OCI-LY3 (cell line): ENCODE data around the gene HCFC1.
A peak's percentile ranks its signal among the peaks of the same experiment; 100 is the strongest.

Source experiments
- H2AFZ ChIP-seq: fragments of 200-600, 300-600 bp; shearing (Covaris generic); 2 replicates; pipeline ENCODE4 v1.6.0; 2014; ENCODE audit warnings: antibody characterized with exemption, low read depth, low read length
- H3K27ac ChIP-seq: fragments of 200-600, 300-600 bp; sonication (generic); 2 replicates; pipeline ENCODE4 v1.5.1; 2014; ENCODE audit warnings: mild to moderate bottlenecking, low read length, moderate library complexity, mixed read lengths
- H3K27me3 ChIP-seq: fragments of 200-600, 300-600 bp; sonication (generic); 2 replicates; pipeline ENCODE4 v1.6.1; 2014; ENCODE audit warnings: low read depth, low read length, mixed read lengths
- H3K36me3 ChIP-seq: fragments of 200-600, 300-600 bp; sonication (generic); replicated peaks from 2 replicates; pipeline ENCODE3; 2014; ENCODE audit warnings: low read depth, low read length, mixed read lengths
- H3K4me1 ChIP-seq: fragments of 300-600, 200-600 bp; sonication (generic); 2 replicates; pipeline ENCODE4 v1.6.1; 2014; ENCODE audit warnings: low read length, mixed read lengths
- H3K4me2 ChIP-seq: fragments of 200-600, 300-600 bp; sonication (generic); 2 replicates; pipeline ENCODE4 v1.6.1; 2014; ENCODE audit warnings: low read length, mixed read lengths
- H3K4me3 ChIP-seq: fragments of 300-600, 200-600 bp; sonication (generic); 2 replicates; pipeline ENCODE4 v1.5.1; 2014; ENCODE audit warnings: antibody characterized with exemption, mild to moderate bottlenecking, low read length, moderate library complexity
- H3K79me2 ChIP-seq: fragments of 300-600, 200-600 bp; shearing (Covaris generic); 2 replicates; pipeline ENCODE4 v1.6.1; 2014; ENCODE audit warnings: mild to moderate bottlenecking, low read length, mixed read lengths
- H3K9ac ChIP-seq: fragments of 300-600, 200-600 bp; shearing (Covaris generic); 2 replicates; pipeline ENCODE4 v1.6.0; 2014; ENCODE audit warnings: mild to moderate bottlenecking, low read length, moderate library complexity
- H3K9me3 ChIP-seq: fragments of 200-600, 300-600 bp; shearing (Covaris generic); 2 replicates; pipeline ENCODE4 v1.6.1; 2014; ENCODE audit warnings: low read length, mixed read lengths; ENCODE audit not compliant: insufficient read depth
- H4K20me1 ChIP-seq: fragments of 200-600, 300-600 bp; sonication (generic); 2 replicates; pipeline ENCODE4 v1.6.1; 2016; ENCODE audit warnings: low read length, mixed read lengths; ENCODE audit not compliant: insufficient read depth
- CTCF ChIP-seq: fragments of 200-600, 300-600 bp; sonication (generic); IDR thresholded peaks from 2 replicates; pipeline ENCODE4 v1.5.1; 2014; ENCODE audit warnings: antibody characterized with exemption, low read length, low read depth
- EZH2phosphoT487 ChIP-seq: fragments of 200-600 bp; shearing (Covaris generic); IDR thresholded peaks from 2 replicates; pipeline ENCODE4 v1.6.1; 2018; ENCODE audit warnings: antibody characterized with exemption, mixed run types, low read depth

The HCFC1 gene

GRCh38 chrX:154004315-154004714, 32.7 kb upstream of the HCFC1 start:
- Histone ChIP-seq H3K27me3 (no peaks in the 10 kb centered on the region), H3K79me2 (no peaks in the 10 kb centered on the region), H3K4me2 (peak overlapping the region; percentile 68), H3K9ac (peak overlapping the region; percentile 27; the same call in 1 of the 2 replicates), H3K27ac (peak overlapping the region; percentile 75), H3K9me3 (no peaks in the 10 kb centered on the region), H2AFZ (no peak overlapping the region), H3K4me1 (peaks cover 58% of the 10 kb centered on the region), H3K4me3 (peak overlapping the region; percentile 32), H3K36me3 (peaks cover 16% of the 10 kb centered on the region), H4K20me1 (no peaks in the 10 kb centered on the region)
- TF ChIP-seq EZH2phosphoT487 (no peak), CTCF (no peak)

GRCh38 chrX:154002215-154002719, 30.6 kb upstream of the HCFC1 start:
- Histone ChIP-seq H2AFZ (no peak overlapping the region), H3K9me3 (no peaks in the 10 kb centered on the region), H3K27me3 (no peaks in the 10 kb centered on the region), H3K4me1 (peaks cover 41% of the 10 kb centered on the region), H3K79me2 (no peaks in the 10 kb centered on the region), H3K36me3 (peaks cover 13% of the 10 kb centered on the region), H3K4me3 (peak overlapping the region; percentile 57), H3K4me2 (peak overlapping the region; percentile 64), H3K27ac (peak overlapping the region; percentile 91), H3K9ac (peak overlapping the region; percentile 68), H4K20me1 (no peaks in the 10 kb centered on the region)
- TF ChIP-seq EZH2phosphoT487 = no peak

GRCh38 chrX:154000051-154000450, 28.4 kb upstream of the HCFC1 start:
- Histone ChIP-seq H3K36me3 (peaks cover 2% of the 10 kb centered on the region), H3K27me3 (no peaks in the 10 kb centered on the region), H3K4me3 (no peak overlapping the region), H3K79me2 (no peaks in the 10 kb centered on the region), H3K4me1 (peaks cover 38% of the 10 kb centered on the region), H3K9ac (no peak overlapping the region), H4K20me1 (no peaks in the 10 kb centered on the region), H2AFZ (no peak overlapping the region), H3K27ac (no peak overlapping the region), H3K4me2 (no peak overlapping the region), H3K9me3 (no peaks in the 10 kb centered on the region)
- TF ChIP-seq CTCF (no peak), EZH2phosphoT487 (no peak)

GRCh38 chrX:153999359-154000037, 27.9 kb upstream of the HCFC1 start:
- H3K4me2 ChIP-seq = no peak overlapping the region

More at GRCh38 chrX:153999359-154000037, 27.9 kb upstream of the HCFC1 start:
- no peak overlapping the region for H3K27ac ChIP-seq
- H3K4me1 ChIP-seq = peaks cover 35% of the 10 kb centered on the region
- no peaks in the 10 kb centered on the region for H4K20me1 ChIP-seq
- no peaks in the 10 kb centered on the region for H3K27me3 ChIP-seq
- TF ChIP-seq EZH2phosphoT487 = no peak
- TF ChIP-seq CTCF = no peak
- no peak overlapping the region for H2AFZ ChIP-seq
- H3K4me3 ChIP-seq = no peak overlapping the region
- no peak overlapping the region for H3K9ac ChIP-seq
- H3K9me3 ChIP-seq = no peaks in the 10 kb centered on the region
- no peaks in the 10 kb centered on the region for H3K79me2 ChIP-seq
- H3K36me3 ChIP-seq = peaks cover 2% of the 10 kb centered on the region
